Activated T-cell treated with anti-CD3 and anti-CD28 coated beads, Interleukin-2, amount 50 U/mL, for 48 hours (primary cell): ENCODE measurements around the gene SLC34A2.

ENCODE experiments used
- DNase-seq, 2 experiments: peaks; one replicate each; pipeline ENCODE4 v3.0.0-alpha.2; 2020

SLC34A2 gene

DNA sequence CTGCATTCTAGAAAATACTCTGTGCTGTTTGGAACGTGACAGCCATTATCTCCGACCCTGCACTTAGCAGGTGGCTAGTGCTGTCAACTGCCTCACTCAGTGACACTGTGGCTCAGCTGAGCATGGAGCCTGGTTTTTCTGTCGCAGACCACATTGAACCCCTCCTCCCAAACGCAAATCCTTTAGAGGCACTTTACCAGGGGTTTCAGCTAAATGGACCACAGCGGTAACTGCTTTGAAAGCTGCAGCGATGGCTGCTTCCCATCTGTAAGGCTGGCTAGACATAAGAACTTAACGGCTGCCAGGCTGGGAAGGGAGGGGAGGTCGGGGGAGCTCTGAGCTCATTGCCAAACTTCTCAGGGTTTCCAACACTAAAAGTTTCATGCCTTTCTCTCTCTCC, 8.1 kb downstream of the SLC34A2 start:
- DNase-seq = no peak

DNA sequence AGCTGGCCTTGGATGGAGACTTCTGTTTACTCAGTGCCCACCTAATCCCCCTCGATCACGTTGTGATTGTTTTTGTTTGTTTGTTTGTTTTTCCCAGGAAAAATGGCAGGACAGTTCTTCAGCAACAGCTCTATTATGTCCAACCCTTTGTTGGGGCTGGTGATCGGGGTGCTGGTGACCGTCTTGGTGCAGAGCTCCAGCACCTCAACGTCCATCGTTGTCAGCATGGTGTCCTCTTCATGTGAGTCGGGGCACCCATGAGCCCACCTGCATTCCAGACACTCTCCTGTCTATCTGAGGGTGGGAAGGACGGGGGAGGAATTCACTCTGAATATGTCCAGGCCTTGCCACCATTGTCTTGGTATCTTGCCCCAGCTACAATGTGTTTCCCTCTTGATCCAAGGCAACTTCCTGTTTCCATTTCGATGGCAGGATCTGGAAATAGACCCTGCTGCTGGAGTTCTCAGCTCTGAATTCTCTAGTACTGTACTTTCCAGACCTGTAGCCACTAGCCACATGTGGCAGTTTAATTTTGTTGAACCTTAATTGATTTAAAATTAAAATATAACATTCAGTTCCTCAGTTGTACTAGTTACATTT, 10.5 kb downstream of the SLC34A2 start:
- no peak for DNase-seq

DNA sequence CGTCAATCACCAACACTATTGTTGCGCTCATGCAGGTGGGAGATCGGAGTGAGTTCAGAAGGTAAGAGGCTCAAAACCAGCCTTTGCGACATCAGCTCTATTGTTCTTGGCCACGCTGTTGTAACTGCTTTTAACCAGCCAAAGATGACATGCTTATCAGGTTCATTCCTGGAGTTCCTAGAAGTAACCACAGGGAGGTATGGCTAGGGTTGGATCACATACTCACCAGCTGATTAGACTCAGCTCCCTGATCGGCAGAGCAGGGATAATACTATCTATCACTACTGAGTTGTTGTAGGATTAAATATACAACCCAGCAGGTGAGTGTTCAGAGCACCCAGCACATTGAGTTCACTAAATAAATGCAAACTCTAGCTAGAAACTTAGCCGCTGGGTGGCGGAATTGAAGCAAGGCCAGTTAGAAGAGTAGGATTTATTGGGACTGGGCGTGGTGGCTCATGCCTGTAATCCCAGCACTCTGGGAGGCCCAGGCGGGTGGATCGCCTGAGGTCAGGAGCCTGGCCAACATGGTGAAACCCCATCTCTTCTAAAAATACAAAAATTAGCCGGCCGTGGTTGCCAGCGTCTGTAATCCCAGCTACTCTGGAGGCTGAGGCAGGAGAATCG, 12.4 kb downstream of the SLC34A2 start:
- DNase-seq = no peak

DNA sequence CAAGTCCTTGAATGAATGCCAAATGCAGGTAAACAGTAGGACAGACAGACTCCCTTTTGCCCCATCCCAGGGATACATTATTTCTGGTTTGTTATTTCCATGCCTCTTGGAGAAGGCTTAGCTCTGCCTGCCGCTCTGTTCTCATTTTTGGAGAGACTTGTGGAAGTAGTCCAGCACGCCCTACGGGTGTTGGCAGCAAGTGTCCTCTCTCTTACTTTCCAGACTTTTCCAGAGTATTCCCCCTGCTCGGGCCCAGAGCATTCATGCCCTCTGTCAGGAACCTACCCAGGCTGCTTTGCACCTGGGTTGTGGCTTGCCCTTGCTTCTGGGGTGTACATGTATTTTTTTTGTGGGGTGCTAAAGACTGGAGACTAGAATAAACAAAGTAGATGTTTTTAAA, 15.3 kb downstream of the SLC34A2 start:
- DNase-seq = no peak

DNA sequence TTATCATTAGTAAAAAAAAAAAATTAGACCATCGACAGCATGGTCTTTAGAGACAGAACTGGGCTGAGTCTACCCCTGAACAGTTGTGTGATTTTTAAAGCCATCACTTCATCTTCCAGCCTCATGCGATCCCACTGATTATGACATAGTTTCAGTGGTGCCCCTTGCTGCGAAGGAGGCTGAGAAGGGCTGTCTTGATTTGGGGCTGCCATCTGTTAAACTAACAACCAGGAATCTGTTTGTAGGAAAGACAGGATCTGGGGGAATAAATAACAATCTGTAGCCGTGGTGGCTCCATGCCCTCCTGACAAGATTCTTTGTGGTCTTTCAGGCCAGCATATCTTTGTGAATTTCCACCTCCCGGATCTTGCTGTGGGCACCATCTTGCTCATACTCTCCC, 17.1 kb downstream of the SLC34A2 start:
- DNase-seq = no peak

DNA sequence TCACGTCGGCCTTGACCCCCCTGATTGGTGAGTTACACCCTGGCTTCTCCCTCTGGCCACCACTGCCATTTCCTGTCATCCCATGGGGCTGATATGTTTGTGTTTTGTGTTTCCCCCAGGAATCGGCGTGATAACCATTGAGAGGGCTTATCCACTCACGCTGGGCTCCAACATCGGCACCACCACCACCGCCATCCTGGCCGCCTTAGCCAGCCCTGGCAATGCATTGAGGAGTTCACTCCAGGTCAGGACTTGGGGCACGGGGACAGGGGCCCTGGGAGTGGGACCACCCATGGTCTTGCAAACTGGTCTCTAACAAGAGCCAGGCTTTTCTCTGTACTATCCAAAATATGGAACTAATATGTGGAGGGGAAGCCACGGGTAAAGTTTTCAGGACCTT, 18.7 kb downstream of the SLC34A2 start:
- DNase-seq = no peak

DNA sequence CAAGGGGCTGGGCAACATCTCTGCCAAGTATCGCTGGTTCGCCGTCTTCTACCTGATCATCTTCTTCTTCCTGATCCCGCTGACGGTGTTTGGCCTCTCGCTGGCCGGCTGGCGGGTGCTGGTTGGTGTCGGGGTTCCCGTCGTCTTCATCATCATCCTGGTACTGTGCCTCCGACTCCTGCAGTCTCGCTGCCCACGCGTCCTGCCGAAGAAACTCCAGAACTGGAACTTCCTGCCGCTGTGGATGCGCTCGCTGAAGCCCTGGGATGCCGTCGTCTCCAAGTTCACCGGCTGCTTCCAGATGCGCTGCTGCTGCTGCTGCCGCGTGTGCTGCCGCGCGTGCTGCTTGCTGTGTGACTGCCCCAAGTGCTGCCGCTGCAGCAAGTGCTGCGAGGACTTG, 20.6 kb downstream of the SLC34A2 start:
- DNase-seq = no peak

DNA sequence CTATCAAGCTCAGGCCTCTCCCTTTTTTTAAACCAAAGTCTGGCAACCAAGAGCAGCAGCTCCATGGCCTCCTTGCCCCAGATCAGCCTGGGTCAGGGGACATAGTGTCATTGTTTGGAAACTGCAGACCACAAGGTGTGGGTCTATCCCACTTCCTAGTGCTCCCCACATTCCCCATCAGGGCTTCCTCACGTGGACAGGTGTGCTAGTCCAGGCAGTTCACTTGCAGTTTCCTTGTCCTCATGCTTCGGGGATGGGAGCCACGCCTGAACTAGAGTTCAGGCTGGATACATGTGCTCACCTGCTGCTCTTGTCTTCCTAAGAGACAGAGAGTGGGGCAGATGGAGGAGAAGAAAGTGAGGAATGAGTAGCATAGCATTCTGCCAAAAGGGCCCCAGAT, 21.5 kb downstream of the SLC34A2 start:
- no peak for DNase-seq

DNA sequence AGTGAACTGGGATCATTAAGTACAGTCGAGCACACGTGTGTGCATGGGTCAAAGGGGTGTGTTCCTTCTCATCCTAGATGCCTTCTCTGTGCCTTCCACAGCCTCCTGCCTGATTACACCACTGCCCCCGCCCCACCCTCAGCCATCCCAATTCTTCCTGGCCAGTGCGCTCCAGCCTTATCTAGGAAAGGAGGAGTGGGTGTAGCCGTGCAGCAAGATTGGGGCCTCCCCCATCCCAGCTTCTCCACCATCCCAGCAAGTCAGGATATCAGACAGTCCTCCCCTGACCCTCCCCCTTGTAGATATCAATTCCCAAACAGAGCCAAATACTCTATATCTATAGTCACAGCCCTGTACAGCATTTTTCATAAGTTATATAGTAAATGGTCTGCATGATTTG, 22.3 kb downstream of the SLC34A2 start:
- no peak for DNase-seq

DNA sequence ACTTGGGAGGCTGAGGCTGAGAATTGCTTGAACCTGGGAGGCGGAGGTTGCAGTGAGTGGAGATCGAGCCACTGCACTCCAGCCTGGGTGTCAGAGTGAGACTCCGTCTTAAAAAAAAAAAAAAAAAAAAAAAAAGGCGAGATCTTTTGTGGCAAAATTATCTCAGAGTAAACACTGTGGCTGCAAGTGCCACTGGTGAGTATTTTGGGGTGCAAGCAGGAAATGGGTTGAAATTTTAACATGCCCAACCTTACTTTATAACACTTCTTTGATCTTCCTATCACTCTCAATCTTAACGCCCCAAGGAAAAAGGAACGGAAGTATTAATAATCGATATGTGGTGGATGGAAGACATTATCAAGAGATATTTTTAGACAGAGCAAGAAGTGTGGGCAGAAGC, 32.1 kb downstream of the SLC34A2 start:
- no peak for DNase-seq

DNA sequence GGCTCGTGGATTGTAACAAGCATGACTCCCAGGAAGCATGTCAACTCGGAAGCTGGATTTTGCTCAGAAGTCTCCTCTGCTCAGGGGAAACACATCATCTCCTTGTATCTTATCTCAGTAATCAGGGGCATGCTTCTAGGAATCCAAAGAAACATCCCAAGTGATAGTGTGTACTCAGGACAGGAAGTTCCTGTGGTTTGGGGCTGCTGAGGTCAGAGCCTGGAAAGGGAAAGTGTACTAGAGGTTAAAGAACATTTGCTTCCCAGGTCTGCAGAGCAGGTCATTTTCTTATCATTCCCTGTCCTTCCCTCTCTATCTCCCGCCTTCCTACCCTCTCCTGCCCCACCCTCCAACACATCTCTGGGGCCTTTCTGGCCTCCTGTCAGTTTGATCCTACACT, 38.8 kb downstream of the SLC34A2 start:
- DNase-seq = no peak

DNA sequence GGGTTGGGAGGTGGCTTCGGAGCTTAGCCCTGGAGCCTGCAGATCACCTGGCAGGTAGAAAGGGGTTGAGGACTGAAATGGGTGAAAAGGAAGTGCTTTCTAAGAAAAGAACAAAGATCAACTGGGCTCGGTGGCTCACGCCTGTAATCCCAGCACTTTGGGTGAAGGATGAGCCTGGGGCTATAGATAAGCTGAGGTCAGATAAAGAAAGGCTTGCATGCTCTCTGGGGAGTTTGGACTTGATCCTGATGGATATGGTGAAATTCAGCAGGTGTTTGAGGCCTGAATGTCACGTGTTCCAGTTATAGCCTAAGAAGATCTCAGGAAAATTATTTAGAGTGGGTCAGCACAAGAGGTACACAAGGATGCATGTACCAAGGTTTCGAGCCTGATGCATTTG, 40.8 kb downstream of the SLC34A2 start:
- DNase-seq = no peak

DNA sequence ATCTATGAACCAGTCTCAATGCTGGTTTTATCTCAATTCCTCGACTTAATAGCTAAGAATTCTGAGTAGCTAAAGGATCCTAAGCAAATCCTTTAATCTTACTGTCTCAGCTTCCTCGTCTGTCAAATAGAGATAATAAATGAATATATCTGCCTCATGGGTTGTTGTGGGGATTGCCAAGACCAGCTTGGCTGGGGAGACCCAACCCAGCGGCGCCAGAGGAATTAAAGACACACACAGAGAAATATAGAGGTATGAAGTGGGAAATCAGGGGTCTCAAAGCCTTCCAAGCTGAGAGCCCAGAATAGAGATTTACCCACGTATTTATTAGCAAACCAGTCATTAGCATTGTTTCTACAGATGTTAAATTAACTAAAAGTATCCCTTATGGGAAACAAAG, 41.9 kb downstream of the SLC34A2 start:
- DNase-seq = no peak

DNA sequence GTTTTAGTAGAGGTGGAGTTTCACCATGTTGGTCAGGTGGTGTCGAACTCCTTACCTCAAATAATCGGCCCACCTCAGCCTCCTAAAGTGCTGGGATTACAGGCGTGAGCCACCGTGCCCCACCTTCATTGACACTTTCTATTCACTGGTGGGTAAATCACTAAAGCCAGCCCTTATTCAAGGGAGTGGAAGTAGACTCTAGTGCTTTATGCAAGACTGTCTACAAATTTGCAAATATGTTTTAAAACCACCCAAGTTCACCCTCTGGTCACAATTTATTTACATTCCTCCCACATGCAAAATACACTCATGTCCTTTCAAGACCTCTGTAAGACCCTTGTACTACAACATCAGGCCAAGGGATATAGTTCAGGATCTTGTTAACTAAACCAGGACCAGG, 45.0 kb downstream of the SLC34A2 start:
- DNase-seq = no peak

DNA sequence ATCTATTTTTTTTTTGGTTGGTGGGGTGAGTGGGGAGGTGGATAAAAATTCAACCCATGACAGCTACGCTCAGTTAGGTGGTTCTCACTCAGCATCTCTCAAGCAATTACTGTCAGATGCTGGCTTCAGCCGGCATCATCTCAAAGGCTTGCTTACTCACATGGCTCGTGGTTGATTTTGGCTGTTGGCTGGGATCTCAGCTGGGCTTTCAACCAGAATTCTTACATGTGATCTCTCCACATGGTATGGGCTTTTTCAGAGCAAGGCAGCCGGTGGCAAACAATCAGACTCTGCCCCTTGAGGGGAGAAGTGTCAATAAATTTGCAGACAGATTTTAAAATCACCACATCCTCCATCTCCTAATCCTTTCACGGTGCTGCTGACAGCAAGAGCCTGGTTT, 47.2 kb downstream of the SLC34A2 start:
- no peak for DNase-seq

DNA sequence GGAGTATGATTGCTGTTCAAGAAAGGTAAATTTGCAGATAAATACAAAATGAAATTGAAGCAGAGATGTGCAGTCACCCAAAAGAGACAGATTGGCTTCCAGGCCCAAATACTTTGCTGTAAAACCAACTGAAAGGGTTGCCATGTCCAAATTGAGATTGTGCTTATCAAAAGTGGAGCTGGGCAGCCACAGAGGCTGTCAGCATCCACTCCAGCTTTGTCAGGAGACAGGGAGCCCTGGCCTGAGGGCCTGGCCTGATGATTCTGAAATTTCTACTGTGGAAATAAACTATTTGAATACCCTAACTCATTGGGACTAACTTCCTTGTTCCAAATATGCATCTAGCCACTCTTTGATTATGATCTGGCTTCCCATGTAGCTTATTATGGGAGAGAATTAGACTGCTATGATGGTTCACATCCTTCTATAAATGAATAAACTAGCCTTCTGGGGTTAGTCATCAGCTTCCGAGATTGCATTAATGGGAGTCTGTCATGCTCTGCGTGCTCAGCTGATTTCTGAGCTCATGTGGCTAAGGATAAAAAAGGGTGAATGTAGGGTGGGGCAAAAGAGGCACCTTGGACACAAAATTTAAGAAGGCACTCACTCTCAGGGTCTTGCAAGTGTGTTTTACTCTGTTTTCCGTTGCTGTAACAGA, 48.2 kb downstream of the SLC34A2 start:
- no peak for DNase-seq

DNA sequence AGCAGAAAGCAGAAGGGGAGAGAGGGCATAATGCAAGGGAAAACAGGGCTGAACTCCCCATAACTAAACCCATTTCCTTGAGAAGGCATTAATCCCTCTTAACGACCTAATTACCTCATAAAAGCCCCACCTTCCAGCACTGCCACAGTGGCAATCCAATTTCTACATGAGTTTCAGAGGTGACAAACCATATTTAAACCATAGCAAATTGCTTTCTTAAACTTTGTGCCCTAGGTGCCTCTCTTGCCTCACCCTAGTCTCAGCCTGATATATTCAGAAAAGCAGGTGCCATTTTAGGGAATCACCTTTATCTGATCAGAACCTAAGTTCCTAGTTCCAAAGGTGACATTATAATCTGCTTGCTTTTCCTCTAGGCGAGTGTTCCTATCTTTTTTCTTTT, 48.9 kb downstream of the SLC34A2 start:
- no peak for DNase-seq

DNA sequence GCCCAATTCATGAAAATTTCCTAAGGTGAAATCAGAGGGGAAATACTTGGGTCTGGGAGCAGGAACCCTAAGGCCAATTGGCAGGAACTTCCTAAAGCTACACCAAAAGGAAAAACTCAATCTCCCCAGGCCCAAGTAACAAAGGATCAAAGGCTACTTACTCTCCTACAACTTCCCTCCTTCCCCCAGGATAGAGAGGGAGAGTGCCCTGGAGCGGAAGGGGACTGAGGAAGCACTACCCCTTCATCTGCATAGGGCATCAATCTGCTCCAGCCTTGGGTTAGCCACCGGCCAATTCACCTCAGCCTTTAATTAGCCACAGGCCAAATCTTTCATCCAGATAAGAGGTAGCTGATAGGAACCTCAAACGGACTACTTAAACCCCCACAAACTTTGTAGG, 55.0 kb downstream of the SLC34A2 start:
- no peak for DNase-seq

DNA sequence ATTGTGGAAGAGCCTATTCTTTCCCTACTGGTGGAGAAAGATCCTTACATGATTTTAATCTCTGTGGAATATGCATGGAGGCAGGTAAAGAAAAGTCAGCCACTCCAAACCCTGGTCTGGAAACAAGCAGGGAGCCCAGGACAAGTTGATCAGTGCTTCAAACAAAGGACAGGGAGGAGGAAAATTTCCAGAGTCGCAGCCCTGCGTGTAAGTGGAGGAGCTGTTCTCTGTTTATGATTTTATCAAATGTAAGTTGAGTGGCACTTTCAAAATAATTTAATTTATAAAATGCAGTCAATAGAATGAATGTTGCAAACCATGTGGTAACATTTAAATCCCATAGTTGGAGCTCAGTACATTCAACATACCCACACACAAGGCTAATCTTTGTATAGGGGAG, 57.0 kb downstream of the SLC34A2 start:
- DNase-seq = no peak

DNA sequence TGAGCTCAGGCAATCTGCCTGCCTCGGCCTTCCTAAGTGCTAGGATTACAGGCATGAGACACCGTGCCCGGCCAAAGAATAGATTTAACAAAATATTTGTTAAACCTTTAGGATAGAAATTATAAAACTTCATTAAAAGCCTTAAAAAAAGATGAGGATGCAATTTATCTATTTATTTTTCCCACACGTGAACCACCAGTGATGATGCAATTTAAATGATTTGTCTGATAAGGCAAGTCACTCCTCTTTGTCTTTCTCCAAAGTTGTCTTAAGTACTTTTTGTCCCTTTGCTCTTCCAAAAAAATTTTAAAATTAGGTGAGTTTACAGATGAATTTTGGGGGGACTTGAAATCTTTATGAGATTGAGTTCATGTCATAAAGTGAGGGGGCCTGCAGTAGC, 58.2 kb downstream of the SLC34A2 start:
- no peak for DNase-seq

DNA sequence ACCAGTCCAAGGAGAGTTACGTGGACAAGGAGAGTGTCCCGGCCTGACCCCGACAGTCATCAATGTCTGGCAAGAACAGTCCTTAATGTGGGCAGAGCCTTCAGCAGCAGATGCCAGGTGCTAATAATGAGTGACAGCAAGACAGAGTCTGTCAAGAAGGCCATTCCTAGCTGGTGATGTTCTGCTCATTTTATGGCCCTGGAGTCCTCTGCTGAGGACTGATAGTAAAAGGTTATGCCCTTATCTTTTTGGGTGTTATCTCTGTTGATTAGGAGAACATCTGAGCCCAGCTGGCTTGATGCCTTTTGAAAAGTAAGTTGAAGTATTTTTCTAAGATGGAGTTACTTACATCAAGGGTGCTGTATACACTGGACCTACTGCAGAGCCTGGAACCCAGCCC, 67.3 kb downstream of the SLC34A2 start:
- no peak for DNase-seq

DNA sequence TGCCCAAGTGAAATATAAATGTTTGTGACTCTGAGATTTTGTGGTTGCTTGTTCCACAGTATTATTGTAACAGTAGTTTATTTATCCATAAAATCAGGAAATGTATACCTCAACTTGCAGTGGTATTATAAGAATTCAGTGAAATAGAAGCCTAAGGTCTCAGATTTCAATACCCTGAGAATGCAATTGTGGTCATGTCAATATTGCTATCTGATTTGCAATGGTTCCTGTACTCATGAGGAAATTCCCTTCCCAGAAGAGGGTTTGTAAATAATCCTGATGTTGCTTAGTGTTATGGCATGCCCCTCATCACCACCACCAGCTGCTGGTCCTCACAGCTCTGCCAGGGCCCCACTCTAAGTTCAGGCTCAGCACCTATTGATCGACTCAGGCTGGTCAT, 67.8 kb downstream of the SLC34A2 start:
- DNase-seq = no peak

DNA sequence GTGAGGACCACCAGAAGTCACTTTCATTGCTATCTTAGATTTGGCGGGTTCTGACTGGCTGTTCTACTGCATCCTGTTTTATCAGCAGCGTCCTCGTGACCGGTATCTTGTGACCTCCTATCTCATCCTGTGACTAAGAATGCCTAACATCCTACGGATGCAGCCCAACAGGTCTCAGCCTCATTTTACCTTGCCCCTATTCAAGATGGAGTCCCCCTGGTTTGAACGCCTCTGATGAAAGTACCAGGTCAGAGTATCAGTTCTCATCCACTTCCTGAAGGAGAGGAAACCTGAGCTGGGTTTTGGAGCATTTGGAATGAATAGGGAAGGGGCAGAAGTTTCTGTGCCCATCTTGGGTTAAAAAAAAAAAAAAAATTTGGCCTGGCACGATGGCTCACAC, 70.2 kb downstream of the SLC34A2 start:
- DNase-seq = no peak

DNA sequence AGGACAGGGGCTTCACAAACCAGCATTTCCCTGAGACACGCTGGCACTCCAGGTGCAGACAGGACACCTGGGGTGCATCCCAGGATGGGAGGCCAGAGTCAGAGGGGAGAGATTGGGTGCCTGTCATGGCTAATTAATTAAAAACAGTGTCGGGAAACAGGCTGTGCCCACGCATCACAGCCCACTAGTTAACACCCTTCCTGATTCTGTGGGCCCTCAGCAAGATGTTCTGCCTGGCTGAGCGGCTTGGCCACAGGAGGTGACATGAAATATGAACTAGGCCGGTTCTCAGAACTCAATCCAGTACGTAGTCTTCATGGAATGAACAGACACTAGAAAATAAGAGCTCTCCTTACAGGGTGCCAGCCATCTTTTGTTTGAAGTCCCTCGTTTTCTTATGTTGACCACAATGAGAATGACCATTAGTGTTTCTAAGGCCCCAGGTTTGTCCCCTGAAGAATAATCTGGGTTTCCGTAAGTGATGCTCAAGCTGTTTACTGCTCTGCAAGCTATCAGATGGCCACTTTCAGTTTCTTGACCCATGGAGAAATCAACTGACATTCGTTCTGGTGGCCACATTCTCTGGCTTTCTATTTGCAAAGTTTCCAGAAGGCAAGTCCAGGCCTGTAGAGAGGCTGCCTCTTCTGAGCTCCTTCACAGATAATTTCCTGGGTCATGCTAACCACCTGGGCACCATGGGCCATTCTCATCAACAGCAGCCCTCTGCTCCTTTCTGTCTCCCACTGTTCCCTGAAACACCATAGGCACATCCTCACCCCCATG, 72.3 kb downstream of the SLC34A2 start:
- DNase-seq = no peak
